SK-N-SH treated with all-trans-retinoic acid at 6 μM for 48 hours (cell line): Measurements from ENCODE around the gene DOCK1.

Experiments used
- ATAC-seq: fragments of 200-7000 bp; cut with Tn5 transposase; 3 replicates; pipeline ENCODE4 v1.9.1; 2020; ENCODE audit warnings: mild to moderate bottlenecking, moderate library complexity
- ARNTL ChIP-seq: fragments of 450-650 bp; formaldehyde crosslinking; IDR thresholded peaks from 2 replicates; pipeline ENCODE4 v1.5.0; 2020; ENCODE audit warnings: low read depth, mild to moderate bottlenecking, moderate library complexity, borderline replicate concordance
- BACH2 ChIP-seq: fragments of 250-450 bp; sonication (Bioruptor Pico); IDR thresholded peaks from 2 replicates; pipeline ENCODE4 v1.9.0; 2021; ENCODE audit warnings: mild to moderate bottlenecking, borderline replicate concordance
- CSDC2 ChIP-seq: fragments of 250-450 bp; sonication (Bioruptor Pico); IDR thresholded peaks from 2 replicates; pipeline ENCODE4 v1.5.0; 2020; ENCODE audit warnings: mild to moderate bottlenecking, moderate library complexity
- CSRNP3 ChIP-seq: fragments of 250-450 bp; sonication (Bioruptor Pico); IDR thresholded peaks from 2 replicates; pipeline ENCODE4 v1.5.1; 2021; ENCODE audit warnings: mild to moderate bottlenecking, moderate library complexity
- ESRRG ChIP-seq: fragments of 250-450 bp; sonication (Bioruptor Pico); IDR thresholded peaks from 2 replicates; pipeline ENCODE4 v1.6.1; 2021; ENCODE audit warnings: mild to moderate bottlenecking
- GLIS3 ChIP-seq: fragments of 250-450 bp; sonication (Bioruptor Pico); IDR thresholded peaks from 2 replicates; pipeline ENCODE4 v1.5.0; 2020; ENCODE audit warnings: mild to moderate bottlenecking, moderate library complexity
- ISL1 ChIP-seq: fragments of 250-450 bp; sonication (Bioruptor Pico); IDR thresholded peaks from 2 replicates; pipeline ENCODE4 v2.1.2; 2022; ENCODE audit warnings: mild to moderate bottlenecking, moderate library complexity
- OSR1 ChIP-seq: fragments of 250-450 bp; sonication (Bioruptor Pico); IDR thresholded peaks from 2 replicates; pipeline ENCODE4 v1.8.0; 2022; ENCODE audit warnings: moderate library complexity, mild to moderate bottlenecking, inconsistent platforms
- PPARA ChIP-seq: fragments of 250-450 bp; sonication (Bioruptor Pico); IDR thresholded peaks from 2 replicates; pipeline ENCODE4 v1.5.0; 2020; ENCODE audit warnings: mild to moderate bottlenecking, borderline replicate concordance
- RARB ChIP-seq: fragments of 250-450 bp; sonication (Bioruptor Pico); IDR thresholded peaks from 2 replicates; pipeline ENCODE4 v1.8.0; 2021; ENCODE audit warnings: mild to moderate bottlenecking, moderate library complexity
- SNAI2 ChIP-seq: fragments of 250-450 bp; sonication (Bioruptor Pico); IDR thresholded peaks from 2 replicates; pipeline ENCODE4 v1.5.0; 2020; ENCODE audit warnings: mild to moderate bottlenecking, moderate library complexity
- TCF4 ChIP-seq: fragments of 250-450 bp; sonication (Bioruptor Pico); IDR thresholded peaks from 2 replicates; pipeline ENCODE4 v1.8.0; 2021; ENCODE audit warnings: mild to moderate bottlenecking, moderate library complexity, borderline replicate concordance
- ZC3H10 ChIP-seq: fragments of 250-450 bp; sonication (Bioruptor Pico); IDR thresholded peaks from 2 replicates; pipeline ENCODE4 v1.5.1; 2021; ENCODE audit warnings: mild to moderate bottlenecking, moderate library complexity
- ZFP3 ChIP-seq: fragments of 250-450 bp; sonication (Bioruptor Pico); IDR thresholded peaks from 2 replicates; pipeline ENCODE4 v1.5.0; 2020; ENCODE audit warnings: mild to moderate bottlenecking, moderate library complexity
- ZFP30 ChIP-seq: fragments of 450-650 bp; formaldehyde crosslinking; IDR thresholded peaks from 2 replicates; pipeline ENCODE4 v1.5.0; 2022; ENCODE audit warnings: mild to moderate bottlenecking, moderate library complexity
- ZNF565 ChIP-seq: fragments of 450-650 bp; formaldehyde crosslinking; conservative IDR thresholded peaks from 2 replicates; pipeline ENCODE4 v1.5.0; 2020; ENCODE audit warnings: low read depth, mild to moderate bottlenecking, moderate library complexity
- ZNF70 ChIP-seq: fragments of 450-650 bp; formaldehyde crosslinking; IDR thresholded peaks from 2 replicates; pipeline ENCODE4 v1.5.0; 2020; ENCODE audit warnings: mild to moderate bottlenecking, moderate library complexity
- ZNF8 ChIP-seq: fragments of 450-650 bp; formaldehyde crosslinking; IDR thresholded peaks from 2 replicates; pipeline ENCODE4 v1.5.0; 2020; ENCODE audit warnings: mild to moderate bottlenecking, moderate library complexity
- TF ChIP-seq, protein P1 (sequence below): fragments of 250-450 bp; sonication (Bioruptor Pico); IDR thresholded peaks from 2 replicates; pipeline ENCODE4 v1.5.1; 2020; ENCODE audit warnings: low read depth, mild to moderate bottlenecking, moderate library complexity
- TF ChIP-seq, protein P2 (sequence below): fragments of 250-450 bp; sonication (Bioruptor Pico); IDR thresholded peaks from 2 replicates; pipeline ENCODE4 v1.8.0; 2020; ENCODE audit warnings: mild to moderate bottlenecking, moderate library complexity, borderline replicate concordance

The DOCK1 gene

DNA sequence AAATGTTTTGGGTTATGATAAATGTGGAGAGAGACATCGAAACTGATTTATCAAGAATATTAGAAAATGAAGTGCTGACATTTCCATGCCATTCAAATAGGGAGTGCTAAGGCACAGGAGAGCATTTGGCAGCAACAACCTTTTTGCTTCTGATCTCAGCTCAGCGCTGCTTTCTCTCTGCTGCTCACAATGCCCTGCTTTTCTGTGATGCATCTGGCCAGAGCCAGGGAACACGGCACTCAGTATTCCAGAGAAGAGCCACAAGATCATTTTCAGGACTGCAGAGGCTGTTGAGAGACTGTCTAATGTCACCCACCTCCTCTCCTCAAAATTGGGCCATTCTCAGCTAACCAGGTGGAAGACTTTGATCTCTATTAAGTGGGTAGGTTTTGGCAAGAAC, 263.0 kb downstream of the DOCK1 start (continued):
- TF ChIP-seq ZFP30 (CRISPR knock-in tag) = no peak

GRCh38 chr10:127174866-127175265, 269.6 kb downstream of the DOCK1 start:
- no peak for ATAC-seq
- TF ChIP-seq TCF4 (CRISPR knock-in tag) (no peak), OSR1 (no peak), GLIS3 (no peak)
- TF ChIP-seq, protein P1, sequence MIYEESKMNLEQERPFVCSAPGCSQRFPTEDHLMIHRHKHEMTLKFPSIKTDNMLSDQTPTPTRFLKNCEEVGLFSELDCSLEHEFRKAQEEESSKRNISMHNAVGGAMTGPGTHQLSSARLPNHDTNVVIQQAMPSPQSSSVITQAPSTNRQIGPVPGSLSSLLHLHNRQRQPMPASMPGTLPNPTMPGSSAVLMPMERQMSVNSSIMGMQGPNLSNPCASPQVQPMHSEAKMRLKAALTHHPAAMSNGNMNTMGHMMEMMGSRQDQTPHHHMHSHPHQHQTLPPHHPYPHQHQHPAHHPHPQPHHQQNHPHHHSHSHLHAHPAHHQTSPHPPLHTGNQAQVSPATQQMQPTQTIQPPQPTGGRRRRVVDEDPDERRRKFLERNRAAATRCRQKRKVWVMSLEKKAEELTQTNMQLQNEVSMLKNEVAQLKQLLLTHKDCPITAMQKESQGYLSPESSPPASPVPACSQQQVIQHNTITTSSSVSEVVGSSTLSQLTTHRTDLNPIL (CRISPR knock-in tag) = no peak

DNA sequence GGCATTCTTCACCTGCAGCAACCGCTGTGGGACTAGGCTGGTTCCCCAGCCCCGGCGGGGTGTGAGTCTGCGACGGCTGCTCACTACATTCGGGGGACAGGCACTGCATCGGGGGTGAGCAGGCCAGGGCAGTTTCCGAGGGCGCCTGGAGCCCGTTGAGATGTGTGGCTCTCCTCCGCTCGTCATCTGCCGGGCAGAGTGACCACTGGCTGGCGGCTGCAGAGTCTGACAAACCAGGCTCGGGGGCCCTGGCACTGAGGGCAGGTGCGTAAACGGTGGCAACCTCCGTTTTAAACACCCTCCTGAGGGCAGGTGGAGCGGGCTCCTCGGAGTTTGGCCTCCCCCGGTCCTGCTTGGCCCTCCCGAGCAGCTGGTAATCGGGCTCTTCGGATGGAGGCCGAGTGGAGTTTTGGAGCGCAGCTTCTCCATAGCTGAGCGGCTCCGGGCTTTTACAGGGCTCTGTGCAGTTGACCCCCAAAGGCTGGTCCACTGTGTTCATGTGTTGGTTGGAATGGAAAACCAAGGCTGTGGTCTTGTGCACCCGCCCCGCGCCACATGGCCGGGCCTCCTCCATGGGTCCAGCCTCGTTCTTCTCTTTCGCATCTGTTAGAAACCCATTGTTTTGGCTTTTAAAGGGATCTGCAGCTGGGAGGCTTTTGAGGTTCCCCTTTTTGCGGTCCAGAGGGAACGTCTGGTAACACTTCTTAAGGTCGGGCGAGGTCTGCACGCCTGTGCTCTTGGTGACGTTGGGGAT, 270.3 kb downstream of the DOCK1 start:
- no peak for ATAC-seq
- TF ChIP-seq, protein P1 (CRISPR knock-in tag) = no peak
- TF ChIP-seq TCF4 (CRISPR knock-in tag) (no peak), OSR1 (no peak), PPARA (no peak), BACH2 (CRISPR knock-in tag) (no peak), CSRNP3 (CRISPR knock-in tag) (no peak), ZNF70 (no peak), RARB (CRISPR knock-in tag) (no peak), ARNTL (CRISPR knock-in tag) (no peak), ZNF8 (no peak), ZFP3 (CRISPR knock-in tag) (no peak)
- TF ChIP-seq, all 23 proteins: peak for 0

DNA sequence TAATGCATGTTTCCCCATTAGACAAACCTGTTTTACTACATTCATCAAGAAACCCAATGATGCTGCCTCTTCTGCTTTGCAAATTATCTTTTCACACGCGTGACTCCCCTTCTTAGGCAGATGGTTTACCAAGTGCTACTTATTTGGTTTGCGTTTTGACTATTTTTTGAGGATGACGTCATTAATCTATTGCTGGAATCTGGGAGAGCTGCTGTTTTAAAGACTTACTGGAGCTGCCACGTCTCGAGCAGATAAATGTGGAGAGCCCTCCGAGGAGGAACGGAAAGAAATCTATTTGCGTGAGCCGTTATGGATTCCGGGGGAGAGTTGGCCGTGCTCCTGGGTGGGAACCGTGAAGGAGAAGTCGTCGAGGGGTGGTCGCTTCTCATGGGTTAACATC, 271.4 kb downstream of the DOCK1 start:
- ATAC-seq = no peak
- no peak for TF ChIP-seq BACH2 (CRISPR knock-in tag)
- TF ChIP-seq ZC3H10 (CRISPR knock-in tag) = no peak
- no peak for TF ChIP-seq PPARA
- no peak for TF ChIP-seq ISL1 (CRISPR knock-in tag)
- TF ChIP-seq SNAI2 (CRISPR knock-in tag) = no peak
- no peak for TF ChIP-seq ZNF565

DNA sequence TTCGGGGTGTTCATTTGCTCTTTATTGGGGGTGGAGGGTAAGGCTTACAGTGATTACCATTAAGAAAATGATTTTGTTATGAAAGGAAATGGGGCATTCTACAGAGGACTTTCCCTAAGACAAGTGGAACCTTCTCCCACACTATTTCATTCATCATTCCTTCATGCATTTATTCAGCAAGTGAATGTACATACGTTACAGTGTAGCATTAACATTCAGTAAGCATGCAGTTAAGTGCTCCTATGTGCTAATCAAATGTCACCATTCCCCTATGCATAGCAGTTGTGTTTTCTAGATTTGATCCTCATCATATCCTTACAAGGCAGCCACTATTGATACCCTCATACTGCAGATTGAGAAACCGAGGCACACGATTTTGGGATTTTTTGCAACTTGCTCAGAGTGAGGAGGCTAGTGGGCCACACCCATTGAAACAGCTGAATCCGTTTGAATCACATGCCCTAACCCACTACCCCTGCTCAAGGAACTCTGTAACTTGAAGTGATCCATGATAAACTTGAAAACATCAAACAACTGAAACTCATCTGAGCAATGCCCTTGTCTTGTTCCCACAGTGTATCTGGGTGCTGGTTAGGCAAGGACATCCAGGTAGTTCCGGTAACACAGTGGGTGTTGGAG, 274.5 kb downstream of the DOCK1 start:
- TF ChIP-seq ZNF70 (no peak), ZNF8 (no peak), RARB (CRISPR knock-in tag) (no peak), GLIS3 (no peak), CSDC2 (CRISPR knock-in tag) (no peak), BACH2 (CRISPR knock-in tag) (no peak), PPARA (no peak), ESRRG (CRISPR knock-in tag) (no peak), ISL1 (CRISPR knock-in tag) (no peak), ARNTL (CRISPR knock-in tag) (no peak), TCF4 (CRISPR knock-in tag) (no peak), SNAI2 (CRISPR knock-in tag) (no peak), CSRNP3 (CRISPR knock-in tag) (no peak)
- TF ChIP-seq, protein P1 (CRISPR knock-in tag) = no peak
- TF ChIP-seq, protein P2, sequence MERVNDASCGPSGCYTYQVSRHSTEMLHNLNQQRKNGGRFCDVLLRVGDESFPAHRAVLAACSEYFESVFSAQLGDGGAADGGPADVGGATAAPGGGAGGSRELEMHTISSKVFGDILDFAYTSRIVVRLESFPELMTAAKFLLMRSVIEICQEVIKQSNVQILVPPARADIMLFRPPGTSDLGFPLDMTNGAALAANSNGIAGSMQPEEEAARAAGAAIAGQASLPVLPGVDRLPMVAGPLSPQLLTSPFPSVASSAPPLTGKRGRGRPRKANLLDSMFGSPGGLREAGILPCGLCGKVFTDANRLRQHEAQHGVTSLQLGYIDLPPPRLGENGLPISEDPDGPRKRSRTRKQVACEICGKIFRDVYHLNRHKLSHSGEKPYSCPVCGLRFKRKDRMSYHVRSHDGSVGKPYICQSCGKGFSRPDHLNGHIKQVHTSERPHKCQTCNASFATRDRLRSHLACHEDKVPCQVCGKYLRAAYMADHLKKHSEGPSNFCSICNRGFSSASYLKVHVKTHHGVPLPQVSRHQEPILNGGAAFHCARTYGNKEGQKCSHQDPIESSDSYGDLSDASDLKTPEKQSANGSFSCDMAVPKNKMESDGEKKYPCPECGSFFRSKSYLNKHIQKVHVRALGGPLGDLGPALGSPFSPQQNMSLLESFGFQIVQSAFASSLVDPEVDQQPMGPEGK (CRISPR knock-in tag) = no peak
- TF ChIP-seq, all 23 proteins: peak for 0
- no peak for ATAC-seq
